SH-SY5Y (cell line): ENCODE data around the gene VAMP4.

Experiments
- GATA2 ChIP-seq: IDR thresholded peaks from 2 replicates; pipeline ENCODE4 v1.6.1; 2011; ENCODE audit warnings: mild to moderate bottlenecking, low read depth, low read length
- GATA3 ChIP-seq: IDR thresholded peaks from 2 replicates; pipeline ENCODE4 v1.6.1; 2011; ENCODE audit warnings: low read depth, mild to moderate bottlenecking, low read length, moderate library complexity

- TF ChIP-seq GATA3, result no peak
- TF ChIP-seq GATA2, result no peak
These were observed 42.1 kb upstream of the VAMP4 start for GRCh38 chr1:171783816-171784530.
